Measurements from ENCODE around the gene B3GALT4. TPM values are rescaled to one million over a fixed set of nuclear protein-coding genes. Genes with fewer than 3 reads are reported as not detected.

Gene B3GALT4, protein sequence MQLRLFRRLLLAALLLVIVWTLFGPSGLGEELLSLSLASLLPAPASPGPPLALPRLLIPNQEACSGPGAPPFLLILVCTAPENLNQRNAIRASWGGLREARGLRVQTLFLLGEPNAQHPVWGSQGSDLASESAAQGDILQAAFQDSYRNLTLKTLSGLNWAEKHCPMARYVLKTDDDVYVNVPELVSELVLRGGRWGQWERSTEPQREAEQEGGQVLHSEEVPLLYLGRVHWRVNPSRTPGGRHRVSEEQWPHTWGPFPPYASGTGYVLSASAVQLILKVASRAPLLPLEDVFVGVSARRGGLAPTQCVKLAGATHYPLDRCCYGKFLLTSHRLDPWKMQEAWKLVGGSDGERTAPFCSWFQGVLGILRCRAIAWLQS
- 4.3 and 10.0 TPM in 2 replicates for total RNA-seq

GRCh38 chr6:33276864-33277662 lies at the start of gene B3GALT4:
B3GALT4 (plus strand) TSS chr6:33277123; CDS start chr6:33277420, 297 bp downstream.

DNA sequence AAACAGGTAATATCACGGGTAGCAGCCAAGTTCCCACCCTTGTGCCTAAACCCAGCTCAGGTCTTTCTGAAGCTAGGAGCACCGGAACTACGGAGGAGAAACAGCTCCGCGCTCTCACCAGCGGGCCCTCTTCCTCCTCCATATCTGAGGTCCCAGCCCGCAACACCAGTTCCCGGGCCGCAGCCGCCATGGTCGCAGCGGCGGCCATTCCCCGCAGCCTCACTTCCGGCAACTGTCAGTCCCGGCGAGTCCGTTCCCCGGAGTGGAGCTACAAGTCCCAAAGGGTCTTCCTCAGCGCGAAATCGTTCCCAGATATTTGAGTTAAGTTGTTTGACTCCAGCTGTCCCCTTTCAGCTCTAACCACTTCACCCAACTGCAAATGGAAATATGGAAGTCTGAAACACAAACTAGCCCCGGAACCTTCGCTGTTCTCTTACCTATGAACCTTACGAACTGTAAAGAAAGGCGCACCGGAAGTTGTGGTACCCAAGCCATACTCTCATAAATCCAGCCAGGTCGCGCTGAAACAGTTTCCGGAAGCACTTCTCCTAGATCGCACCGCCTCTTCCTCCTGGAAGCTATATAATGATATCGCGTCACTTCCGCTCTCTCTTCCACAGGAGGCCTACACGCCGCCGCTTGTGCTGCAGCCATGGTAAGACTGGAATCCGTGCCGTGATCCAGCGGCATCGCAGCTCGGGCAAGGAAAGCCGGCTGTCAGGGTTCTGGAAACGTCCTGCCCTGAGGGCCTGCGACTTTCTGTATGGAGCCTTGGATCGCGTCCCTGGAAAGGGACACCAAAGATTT lies 5.3 kb upstream of the B3GALT4 start, which contains the start of the genes RPS18 and VPS52:
Gene RPS18, plus strand, starts transcription at position 608 of the 807 bp plus-strand sequence. Its CDS starts 45 bp downstream, at position 653.
Gene VPS52, minus strand, starts transcription at position 409 of the 807 bp plus-strand sequence. Its CDS starts 201 bp downstream, at position 208.

GRCh38 chr6:33288921-33289783 lies 12.2 kb downstream of the B3GALT4 start, which contains the start of the genes PFDN6 and WDR46:
PFDN6 (plus strand) TSS chr6:33289601; CDS start chr6:33289857, 256 bp downstream.
WDR46 (minus strand) TSS chr6:33289239; CDS start chr6:33289170, 69 bp downstream.

DNA sequence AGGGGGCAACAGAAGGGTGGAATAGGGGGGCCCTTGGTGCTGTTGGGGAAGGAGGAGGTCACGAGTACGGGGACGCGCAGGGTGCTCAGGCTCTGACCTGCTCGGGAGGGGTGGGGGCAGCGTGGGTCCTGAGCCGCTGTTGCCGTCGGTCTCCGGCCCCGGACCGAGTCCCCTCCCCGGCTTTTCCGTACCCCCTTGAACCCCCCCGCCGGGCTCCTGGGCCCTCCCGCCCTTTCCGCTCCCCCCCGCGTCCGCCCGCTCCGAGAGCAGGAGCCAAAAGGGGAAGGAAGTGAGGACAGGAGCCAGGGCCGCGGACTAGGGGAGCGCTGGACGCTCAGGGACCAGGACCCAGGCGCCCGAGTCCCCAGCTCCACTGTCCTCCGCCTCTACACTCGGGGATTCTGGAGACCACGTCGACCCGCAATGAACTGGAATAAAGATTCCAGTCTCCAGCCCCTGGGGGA lies 21.9 kb downstream of the B3GALT4 start, which contains the start of gene RGL2:
Gene RGL2, minus strand, starts transcription at position 170 of the 464 bp plus-strand sequence. CDS start 332 bp downstream, outside the sequence.

DNA sequence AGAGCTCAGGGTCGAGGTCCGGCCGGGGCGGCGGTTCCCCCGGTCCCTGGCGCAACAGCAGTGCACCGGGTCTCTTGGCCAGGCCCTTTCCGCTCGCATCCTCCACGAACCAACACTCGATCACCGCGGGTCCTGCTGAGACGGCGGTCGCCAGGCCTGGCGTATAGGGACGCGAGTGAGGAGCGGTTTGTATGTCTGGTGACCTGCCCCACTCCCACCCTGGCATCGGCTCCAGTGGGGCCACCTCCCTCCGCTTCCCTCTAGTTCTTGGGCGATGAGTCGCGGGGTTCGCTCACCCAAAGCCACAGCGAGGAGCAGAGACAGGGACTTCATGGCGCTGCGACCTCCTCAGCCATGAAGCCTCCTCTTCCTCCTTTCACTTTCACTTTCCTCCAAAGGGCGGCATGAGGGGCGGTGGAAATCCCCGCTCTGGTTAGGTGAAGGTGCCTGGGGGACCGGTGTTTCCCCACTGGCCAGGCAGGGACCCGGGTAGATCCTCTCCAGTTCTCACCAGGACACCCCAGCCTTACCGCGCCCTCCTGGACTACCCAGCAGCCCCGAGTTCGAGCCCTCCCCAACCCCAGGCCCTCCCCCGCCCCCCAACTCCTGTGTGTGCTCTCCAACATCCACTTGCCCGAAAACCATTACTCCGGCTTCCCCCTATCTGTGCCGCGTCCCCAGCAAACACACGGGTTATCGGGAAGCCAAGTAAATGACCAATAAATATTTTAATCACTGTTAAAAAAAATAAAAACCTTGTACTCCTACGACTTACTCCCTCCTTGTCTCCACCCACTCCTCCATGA lies 37.0 kb downstream of the B3GALT4 start, which contains the start of gene TAPBP:
Gene TAPBP, minus strand, starts transcription at position 370 of the 806 bp plus-strand sequence. Its CDS starts 37 bp downstream, at position 333.

GRCh38 chr6:33317669-33318425 lies 40.9 kb downstream of the B3GALT4 start, which contains the start of gene ZBTB22:
ZBTB22 (minus strand) TSS chr6:33317744; CDS start chr6:33316916, 828 bp downstream.

Other genes starting within 250 kb of the B3GALT4 start
- gene HLA-DPA1, start 203.5 kb upstream of the B3GALT4 start, total RNA-seq = 4.6 and 6.9 TPM in 2 replicates
- gene HLA-DPB1, start 201.1 kb upstream of the B3GALT4 start, total RNA-seq = 10.0 and 16.6 TPM in 2 replicates
- gene COL11A2, start 84.7 kb upstream of the B3GALT4 start, total RNA-seq = 0.26 and 0.33 TPM in 2 replicates
- gene RXRB, start 76.5 kb upstream of the B3GALT4 start, total RNA-seq = 19.8 and 24.4 TPM in 2 replicates
- gene SLC39A7, start 76.3 kb upstream of the B3GALT4 start, total RNA-seq = 86.5 and 115 TPM in 2 replicates
- gene HSD17B8, start 72.5 kb upstream of the B3GALT4 start, total RNA-seq = 8.2 and 9.4 TPM in 2 replicates
- 24.7 and 25.6 TPM in 2 replicates for gene RING1, start 68.6 kb upstream of the B3GALT4 start, total RNA-seq
- gene VPS52, start 5.2 kb upstream of the B3GALT4 start, total RNA-seq = 29.3 and 30.0 TPM in 2 replicates
- gene RPS18, start 5.0 kb upstream of the B3GALT4 start, total RNA-seq = 4,072 and 4,082 TPM in 2 replicates
- 61.7 and 63.3 TPM in 2 replicates for gene WDR46, start 12.1 kb downstream of the B3GALT4 start, total RNA-seq
- gene PFDN6, start 12.5 kb downstream of the B3GALT4 start, total RNA-seq = 26.5 and 30.2 TPM in 2 replicates
- 55.5 and 57.6 TPM in 2 replicates for gene RGL2, start 21.8 kb downstream of the B3GALT4 start, total RNA-seq
- 44.0 and 48.9 TPM in 2 replicates for gene TAPBP, start 37.0 kb downstream of the B3GALT4 start, total RNA-seq
- gene ZBTB22, start 40.6 kb downstream of the B3GALT4 start, total RNA-seq = 14.4 and 20.3 TPM in 2 replicates
- 37.4 and 54.5 TPM in 2 replicates for gene DAXX, start 45.8 kb downstream of the B3GALT4 start, total RNA-seq
- gene KIFC1, start 114.7 kb downstream of the B3GALT4 start, total RNA-seq = 3.1 and 3.8 TPM in 2 replicates
- gene PHF1, start 133.9 kb downstream of the B3GALT4 start, total RNA-seq = 10.0 and 11.5 TPM in 2 replicates
- gene CUTA, start 141.0 kb downstream of the B3GALT4 start, total RNA-seq = 51.8 and 59.5 TPM in 2 replicates
- 1.7 and 2.9 TPM in 2 replicates for gene SYNGAP1, start 142.9 kb downstream of the B3GALT4 start, total RNA-seq
- 4.6 and 7.0 TPM in 2 replicates for gene ZBTB9, start 177.5 kb downstream of the B3GALT4 start, total RNA-seq